ENCODE measurements around the gene CGN. TPM values are rescaled to one million over a fixed set of nuclear protein-coding genes. Genes with fewer than 3 reads are reported as not detected.

Gene CGN
- total RNA-seq, 1 donor from 2014 or later, result 1.7 TPM

DNA sequence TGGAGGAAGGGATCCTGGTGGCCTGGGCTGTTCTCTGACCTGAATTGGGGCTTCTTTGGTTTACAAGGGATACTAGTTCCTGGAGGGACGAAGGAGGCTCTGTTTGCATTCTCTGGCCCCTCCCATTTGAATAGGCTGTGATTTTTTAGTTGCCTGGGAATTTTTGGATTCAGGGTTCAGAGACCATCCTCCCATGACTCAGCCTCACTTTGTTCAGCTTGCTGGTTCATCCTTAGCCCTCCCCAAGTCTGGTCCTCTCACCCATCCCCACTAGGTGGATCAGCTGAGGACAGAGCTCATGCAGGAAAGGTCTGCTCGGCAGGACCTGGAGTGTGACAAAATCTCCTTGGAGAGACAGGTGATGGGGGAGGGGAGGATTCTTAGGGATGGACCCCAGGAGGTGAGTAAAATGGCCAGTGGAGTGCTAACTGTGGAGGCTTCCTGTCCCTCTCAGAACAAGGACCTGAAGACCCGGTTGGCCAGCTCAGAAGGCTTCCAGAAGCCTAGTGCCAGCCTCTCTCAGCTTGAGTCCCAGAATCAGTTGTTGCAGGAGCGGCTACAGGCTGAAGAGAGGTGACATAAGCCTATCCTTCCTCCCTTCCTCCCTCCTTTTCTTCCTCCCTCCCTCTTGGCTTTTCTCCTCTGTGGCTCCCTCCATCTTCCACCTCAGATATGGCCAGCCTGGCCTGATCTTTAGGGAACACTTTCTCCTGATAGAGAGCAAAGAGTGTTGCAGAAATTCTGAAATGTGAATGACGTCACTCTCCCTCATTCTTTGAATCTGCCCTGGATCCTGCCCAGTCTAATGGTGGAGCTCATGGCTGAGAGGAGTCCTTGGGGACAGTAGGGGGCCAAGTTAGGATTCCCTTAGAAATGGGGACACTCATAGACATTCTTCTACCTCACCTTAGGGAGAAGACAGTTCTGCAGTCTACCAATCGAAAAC is 24.4 kb downstream of the CGN start:
- Mint-ChIP-seq H3K27ac (ENCODE audit: unreplicated experiment) (no peak overlapping the region), H3K4me3 (ENCODE audit: unreplicated experiment) (no peak overlapping the region), H3K9me3 (ENCODE audit: unreplicated experiment) (no peaks in the 10 kb centered on the region), H3K4me1 (ENCODE audit: unreplicated experiment) (peaks cover 12% of the 10 kb centered on the region), H3K36me3 (ENCODE audit: unreplicated experiment) (no peaks in the 10 kb centered on the region), H3K27me3 (ENCODE audit: unreplicated experiment) (no peaks in the 10 kb centered on the region)
- DNase-seq (ENCODE audit: extremely low spot score, unreplicated experiment), result no peak
- TF ChIP-seq, protein P1, sequence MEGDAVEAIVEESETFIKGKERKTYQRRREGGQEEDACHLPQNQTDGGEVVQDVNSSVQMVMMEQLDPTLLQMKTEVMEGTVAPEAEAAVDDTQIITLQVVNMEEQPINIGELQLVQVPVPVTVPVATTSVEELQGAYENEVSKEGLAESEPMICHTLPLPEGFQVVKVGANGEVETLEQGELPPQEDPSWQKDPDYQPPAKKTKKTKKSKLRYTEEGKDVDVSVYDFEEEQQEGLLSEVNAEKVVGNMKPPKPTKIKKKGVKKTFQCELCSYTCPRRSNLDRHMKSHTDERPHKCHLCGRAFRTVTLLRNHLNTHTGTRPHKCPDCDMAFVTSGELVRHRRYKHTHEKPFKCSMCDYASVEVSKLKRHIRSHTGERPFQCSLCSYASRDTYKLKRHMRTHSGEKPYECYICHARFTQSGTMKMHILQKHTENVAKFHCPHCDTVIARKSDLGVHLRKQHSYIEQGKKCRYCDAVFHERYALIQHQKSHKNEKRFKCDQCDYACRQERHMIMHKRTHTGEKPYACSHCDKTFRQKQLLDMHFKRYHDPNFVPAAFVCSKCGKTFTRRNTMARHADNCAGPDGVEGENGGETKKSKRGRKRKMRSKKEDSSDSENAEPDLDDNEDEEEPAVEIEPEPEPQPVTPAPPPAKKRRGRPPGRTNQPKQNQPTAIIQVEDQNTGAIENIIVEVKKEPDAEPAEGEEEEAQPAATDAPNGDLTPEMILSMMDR (IDR thresholded peaks at IDR 0.05), result no peak

DNA sequence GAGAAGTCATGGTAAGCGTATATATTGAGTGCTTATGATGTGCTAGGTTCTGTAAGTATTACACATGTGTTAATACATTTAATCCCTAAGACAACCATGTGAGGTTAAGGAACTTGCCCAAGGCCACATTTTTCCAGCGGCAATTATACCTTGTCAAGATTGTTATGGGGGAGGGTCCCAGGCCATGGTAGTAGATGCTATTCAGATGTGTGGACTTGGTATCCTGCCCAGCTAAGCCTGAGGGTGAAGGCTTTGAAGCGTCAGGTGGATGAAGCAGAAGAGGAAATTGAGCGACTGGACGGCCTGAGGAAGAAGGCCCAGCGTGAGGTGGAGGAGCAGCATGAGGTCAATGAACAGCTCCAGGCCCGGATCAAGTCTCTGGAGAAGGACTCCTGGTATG is 25.3 kb downstream of the CGN start:
- Mint-ChIP-seq H3K9me3 (ENCODE audit: unreplicated experiment) (no peaks in the 10 kb centered on the region), H3K4me3 (ENCODE audit: unreplicated experiment) (no peak overlapping the region), H3K27ac (ENCODE audit: unreplicated experiment) (peak overlapping the region; percentile 65), H3K27me3 (ENCODE audit: unreplicated experiment) (no peaks in the 10 kb centered on the region), H3K4me1 (ENCODE audit: unreplicated experiment) (peaks cover 16% of the 10 kb centered on the region), H3K36me3 (ENCODE audit: unreplicated experiment) (no peaks in the 10 kb centered on the region)
- TF ChIP-seq, protein P1 (IDR thresholded peaks at IDR 0.05), result no peak
- no peak for DNase-seq (ENCODE audit: extremely low spot score, unreplicated experiment)

DNA sequence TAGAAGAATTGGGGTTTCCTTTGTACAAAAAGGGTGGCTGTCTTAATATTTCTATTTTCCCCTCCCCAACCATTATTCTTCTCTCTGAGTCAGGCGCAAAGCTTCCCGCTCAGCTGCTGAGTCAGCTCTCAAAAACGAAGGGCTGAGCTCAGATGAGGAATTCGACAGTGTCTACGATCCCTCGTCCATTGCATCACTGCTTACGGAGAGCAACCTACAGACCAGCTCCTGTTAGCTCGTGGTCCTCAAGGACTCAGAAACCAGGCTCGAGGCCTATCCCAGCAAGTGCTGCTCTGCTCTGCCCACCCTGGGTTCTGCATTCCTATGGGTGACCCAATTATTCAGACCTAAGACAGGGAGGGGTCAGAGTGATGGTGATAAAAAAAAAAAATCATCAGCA is 25.9 kb downstream of the CGN start:
- TF ChIP-seq, protein P1 (IDR thresholded peaks at IDR 0.05), result no peak
- Mint-ChIP-seq H3K27ac (ENCODE audit: unreplicated experiment) (peak overlapping the region; percentile 65), H3K4me3 (ENCODE audit: unreplicated experiment) (no peak overlapping the region), H3K9me3 (ENCODE audit: unreplicated experiment) (no peaks in the 10 kb centered on the region), H3K27me3 (ENCODE audit: unreplicated experiment) (no peaks in the 10 kb centered on the region), H3K4me1 (ENCODE audit: unreplicated experiment) (peaks cover 20% of the 10 kb centered on the region), H3K36me3 (ENCODE audit: unreplicated experiment) (no peaks in the 10 kb centered on the region)
- no peak for DNase-seq (ENCODE audit: extremely low spot score, unreplicated experiment)

DNA sequence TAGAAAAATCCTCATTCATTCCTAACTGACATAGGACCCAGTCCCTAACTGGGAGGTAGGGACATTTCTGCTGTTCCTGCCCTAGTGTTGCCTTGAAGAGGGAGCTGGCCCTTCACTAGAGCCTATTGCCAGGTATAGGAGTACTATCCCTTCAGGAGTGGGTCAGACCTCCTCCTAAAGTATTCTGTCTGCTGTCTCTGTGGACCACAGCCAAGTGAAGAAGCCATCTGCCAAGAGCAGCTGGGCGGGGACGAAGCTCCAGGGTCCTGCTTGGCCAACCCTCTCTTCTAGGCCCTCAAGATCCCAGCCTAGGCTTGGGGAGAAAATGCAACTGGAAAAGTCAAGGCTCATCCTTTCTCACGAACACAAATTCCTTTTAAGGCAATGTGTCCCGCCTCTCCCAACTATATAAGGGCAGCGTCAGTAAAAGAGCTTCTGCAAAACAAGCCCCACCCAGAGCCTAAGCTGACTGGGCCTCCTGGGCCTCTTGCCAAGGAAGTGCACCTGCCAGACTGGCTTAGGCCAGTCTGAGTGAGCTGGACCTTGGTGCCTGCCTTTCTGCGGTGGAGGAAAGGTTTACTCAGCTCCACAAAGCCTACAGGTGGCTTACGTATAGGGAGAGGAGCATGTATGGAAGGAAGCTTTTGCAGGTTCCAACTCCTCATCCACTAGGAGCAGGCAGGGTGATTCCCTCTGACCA is 28.3 kb downstream of the CGN start:
- TF ChIP-seq, protein P1 (IDR thresholded peaks at IDR 0.05), result no peak
- Mint-ChIP-seq H3K9me3 (ENCODE audit: unreplicated experiment) (no peaks in the 10 kb centered on the region), H3K27ac (ENCODE audit: unreplicated experiment) (peak overlapping the region; percentile 91), H3K27me3 (ENCODE audit: unreplicated experiment) (no peaks in the 10 kb centered on the region), H3K36me3 (ENCODE audit: unreplicated experiment) (no peaks in the 10 kb centered on the region), H3K4me3 (ENCODE audit: unreplicated experiment) (peak overlapping the region; percentile 97), H3K4me1 (ENCODE audit: unreplicated experiment) (peaks cover 29% of the 10 kb centered on the region)
- DNase-seq (ENCODE audit: extremely low spot score, unreplicated experiment), result no peak

Measured in osteocyte (in vitro differentiated cells).